CD1c-positive myeloid dendritic cell (primary cell): ENCODE measurements around the gene PLA2G7.

Source experiments
- DNase-seq: peaks from one replicate; pipeline ENCODE4 v3.0.0-alpha.2; 2016; ENCODE audit errors: extremely low spot score

PLA2G7 gene

DNA sequence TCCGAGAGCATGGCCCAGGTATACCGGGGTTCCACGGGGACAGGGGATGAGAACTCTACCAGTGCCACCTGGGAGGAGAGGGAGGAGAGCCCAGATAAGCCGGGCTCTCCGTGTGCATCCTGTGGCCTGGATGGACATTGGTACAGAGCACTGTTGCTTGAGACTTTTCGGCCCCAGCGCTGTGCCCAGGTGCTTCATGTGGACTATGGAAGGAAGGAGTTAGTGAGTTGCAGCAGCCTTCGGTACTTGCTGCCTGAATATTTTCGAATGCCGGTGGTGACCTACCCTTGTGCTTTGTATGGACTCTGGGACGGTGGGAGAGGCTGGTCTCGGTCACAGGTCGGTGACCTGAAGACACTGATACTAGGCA lies 46.2 kb downstream of the PLA2G7 start:
- DNase-seq: no peak

DNA sequence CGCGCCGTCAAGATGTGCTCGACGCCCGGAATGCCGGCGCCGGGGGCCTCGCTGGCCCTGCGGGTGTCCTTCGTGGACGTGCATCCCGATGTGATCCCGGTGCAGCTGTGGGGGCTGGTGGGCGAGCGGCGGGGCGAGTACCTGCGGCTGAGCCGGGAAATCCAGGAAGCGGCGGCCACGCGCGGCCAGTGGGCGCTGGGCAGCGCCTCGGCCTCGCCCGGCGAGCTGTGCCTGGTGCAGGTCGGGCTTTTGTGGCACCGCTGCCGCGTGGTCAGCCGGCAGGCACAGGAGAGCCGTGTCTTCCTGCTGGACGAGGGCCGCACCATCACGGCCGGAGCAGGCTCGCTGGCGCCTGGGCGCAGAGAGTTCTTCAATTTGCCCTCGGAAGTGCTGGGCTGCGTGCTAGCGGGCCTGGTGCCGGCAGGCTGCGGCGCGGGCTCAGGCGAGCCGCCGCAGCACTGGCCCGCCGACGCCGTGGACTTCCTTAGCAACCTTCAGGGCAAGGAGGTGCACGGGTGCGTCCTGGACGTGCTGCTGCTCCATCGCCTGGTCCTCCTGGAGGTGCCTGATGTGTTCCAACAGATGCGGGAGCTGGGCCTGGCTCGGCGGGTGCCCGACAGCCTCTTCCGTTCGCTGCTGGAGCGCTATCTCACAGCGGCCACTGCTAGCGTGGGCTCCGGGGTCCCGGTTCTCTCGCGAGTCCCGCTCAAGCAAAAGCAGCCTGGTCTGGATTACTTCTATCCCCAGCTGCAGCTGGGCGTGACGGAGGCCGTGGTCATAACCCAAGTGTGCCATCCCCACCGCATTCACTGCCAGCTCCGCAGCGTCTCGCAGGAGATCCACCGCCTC lies 46.8 kb downstream of the PLA2G7 start:
- no peak for DNase-seq

DNA sequence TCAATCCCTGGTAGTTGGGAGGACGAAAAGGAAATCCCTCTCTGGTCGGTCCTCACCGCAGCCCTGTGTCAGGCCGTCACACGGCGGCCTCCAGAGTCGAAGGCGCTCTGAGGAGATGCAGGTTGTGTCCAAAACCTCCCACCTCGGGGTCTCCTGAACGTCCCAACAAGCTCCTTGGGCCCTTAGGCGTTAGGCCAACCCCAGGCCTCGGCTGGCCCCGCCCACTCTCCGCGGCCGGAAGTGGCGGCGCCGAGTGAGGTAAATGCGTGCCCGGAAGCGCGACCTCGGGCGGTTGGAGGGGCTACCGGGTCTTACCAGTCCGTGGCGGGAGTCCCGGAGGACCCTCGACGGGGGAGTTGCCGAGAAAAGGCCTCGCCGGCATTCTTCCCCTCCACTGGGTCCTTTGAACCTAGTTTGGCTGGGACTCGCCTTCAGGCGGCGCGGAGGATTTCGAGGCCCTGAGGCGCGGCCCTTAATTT lies 47.5 kb downstream of the PLA2G7 start, which contains the start of gene TDRD6:
Gene TDRD6, plus strand, starts transcription at position 267 of the 479 bp plus-strand sequence. CDS start 244 bp downstream, outside the sequence.
- no peak for DNase-seq

DNA sequence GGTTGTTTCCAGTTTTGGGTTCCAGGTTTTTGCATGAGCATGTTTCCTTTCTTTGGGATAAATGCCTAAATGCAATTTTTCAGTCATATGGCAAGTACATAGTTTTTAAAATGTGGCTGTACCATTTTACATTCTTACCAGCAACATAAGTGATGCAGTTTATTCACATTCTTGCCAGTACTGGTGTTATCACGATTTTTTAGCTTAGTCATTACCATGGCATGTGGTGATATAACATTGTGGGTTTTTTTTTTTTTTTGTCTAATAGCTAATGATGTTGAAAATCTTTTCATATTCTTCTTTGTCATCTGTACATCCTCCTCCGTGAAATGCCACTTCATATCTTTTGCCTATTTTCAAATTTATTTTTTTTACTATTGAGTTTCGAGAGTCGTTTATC lies 50.4 kb downstream of the PLA2G7 start:
- no peak for DNase-seq

DNA sequence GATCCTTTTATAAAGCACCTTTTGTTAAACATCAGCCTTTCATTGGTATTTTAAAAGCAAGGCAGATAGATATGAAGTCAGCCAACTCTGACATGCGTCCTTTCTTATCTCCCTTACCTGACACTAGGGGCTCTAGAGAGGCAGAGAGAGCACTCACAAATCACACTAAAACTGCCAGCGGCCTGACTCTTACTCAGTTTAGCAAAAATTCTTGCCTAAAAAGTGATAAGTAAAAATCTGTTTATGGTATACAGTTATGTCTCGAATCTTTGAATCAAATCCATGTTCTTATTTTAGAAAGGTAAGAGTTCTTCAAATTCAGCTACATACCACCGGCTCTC lies 57.9 kb downstream of the PLA2G7 start:
- no peak for DNase-seq

DNA sequence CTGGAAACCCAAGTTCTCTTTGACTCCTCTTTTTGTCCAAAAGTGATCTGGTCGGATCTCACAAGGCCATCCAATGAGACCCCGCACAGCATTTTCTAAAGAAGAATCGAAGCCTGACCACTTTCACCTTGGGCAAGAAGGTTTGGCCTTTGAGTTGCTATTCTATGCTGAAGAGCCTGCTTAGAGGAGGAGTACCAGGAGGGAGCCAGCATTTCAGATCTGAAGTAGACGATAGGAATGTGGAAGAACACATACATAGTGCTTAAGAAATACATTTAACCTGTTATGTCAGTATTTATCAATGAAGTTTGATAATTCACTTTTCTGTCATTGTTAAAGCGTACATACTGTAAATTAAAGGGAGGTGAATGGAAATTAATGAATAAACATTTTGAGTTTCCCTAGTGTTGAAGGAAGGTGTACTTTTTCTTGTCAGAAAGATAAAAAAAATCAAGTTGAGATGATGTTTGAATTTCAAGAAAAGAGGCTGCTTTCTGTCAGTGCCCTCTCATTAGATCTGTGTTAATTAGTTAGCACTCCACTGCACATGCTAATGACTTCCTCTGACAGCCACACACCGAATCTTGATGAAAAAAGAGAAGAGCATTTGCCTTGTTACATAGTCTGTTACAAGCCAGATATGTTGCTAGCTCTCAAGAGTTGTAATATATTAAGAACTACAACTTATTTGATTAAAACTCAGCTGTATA lies 58.4 kb downstream of the PLA2G7 start:
- DNase-seq: no peak

DNA sequence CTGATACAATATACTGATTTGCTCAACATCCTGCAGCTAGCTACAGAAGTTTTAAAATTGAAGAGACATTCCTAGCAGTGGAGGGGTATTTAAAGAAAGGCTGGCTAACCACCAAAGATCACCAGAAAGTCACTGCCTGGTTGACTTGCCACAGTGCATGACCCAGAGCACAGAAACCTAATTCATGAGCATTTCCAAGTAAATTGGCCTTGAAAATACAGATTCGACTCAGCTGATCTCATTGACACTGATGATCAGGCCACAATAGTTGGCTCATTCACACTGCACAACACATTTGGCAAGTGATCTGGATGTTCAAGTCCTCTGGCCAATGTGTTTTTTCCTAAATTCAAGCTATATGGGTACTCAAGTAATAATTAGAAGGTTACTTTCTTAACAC lies 60.8 kb downstream of the PLA2G7 start:
- no peak for DNase-seq

DNA sequence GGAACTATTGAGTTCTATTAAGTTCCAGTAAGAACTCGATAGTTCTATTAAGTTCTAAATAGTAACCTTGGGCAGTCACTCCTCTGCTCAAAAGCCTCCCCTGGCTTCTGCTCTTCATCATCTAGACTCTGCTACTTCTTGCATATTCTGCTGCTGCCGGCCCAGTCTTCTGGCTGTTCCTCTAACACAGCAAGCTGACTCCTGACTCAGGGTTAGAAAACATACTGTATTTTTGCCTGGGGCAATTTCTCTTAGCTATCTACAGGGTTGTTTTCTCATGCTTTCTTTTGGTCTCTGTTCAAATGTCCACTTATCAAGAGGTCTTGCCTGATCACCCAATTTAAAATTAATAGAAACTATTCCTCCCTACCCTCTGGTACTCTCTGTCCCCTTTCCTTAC lies 67.8 kb downstream of the PLA2G7 start:
- DNase-seq: no peak

DNA sequence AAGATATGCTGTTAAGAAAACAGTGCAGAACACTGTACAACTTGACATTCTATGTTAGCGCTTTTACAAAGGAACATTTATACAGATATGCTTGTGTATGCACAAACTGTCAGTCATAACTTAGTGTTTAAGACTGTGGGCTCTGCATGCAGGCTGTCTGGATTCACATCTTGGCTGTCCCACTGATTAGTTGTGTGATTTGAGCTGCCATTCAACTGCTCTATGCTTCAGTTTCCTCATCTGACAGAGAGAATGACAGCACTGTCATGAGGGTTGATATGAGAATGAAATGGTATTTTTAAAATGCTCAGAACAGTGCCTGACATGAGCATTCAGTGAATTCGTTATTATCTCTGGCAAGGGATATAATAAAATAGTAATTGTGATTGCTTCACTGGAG lies 73.7 kb downstream of the PLA2G7 start:
- no peak for DNase-seq

DNA sequence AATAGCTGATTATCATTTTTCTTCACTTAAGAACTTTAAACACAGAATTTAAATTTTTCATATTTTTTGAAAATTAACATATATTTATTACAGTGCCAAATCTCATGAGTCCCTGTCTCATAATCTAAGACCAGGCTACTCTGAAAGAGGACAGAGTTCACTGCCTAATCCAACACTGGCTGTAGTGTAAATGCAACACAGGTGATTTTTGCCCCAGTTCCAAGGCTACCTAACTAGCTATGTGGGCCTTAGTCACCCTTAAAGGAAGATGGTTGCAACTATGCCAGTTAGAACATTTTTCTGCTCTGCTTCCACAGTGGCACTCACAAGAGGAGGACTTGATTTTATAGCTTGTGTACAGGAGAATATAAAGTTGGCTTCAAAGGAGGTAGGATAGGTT lies 77.5 kb downstream of the PLA2G7 start:
- no peak for DNase-seq

DNA sequence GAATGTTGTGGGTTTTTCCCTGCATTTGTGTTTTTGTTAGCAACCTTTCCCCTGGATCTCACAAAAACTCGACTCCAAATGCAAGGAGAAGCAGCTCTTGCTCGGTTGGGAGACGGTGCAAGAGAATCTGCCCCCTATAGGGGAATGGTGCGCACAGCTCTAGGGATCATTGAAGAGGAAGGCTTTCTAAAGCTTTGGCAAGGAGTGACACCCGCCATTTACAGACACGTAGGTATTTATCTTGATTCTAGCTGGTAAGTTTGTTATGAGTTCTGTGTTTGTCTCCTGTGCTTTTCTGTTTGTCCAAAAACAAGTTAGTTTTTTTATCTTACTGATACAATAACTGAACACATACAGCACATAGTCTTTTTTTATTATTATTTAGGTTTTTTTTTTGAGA lies 79.4 kb downstream of the PLA2G7 start:
- no peak for DNase-seq
